ENCODE data around the gene MS4A3. TPM values are rescaled to one million over a fixed set of nuclear protein-coding genes. Genes with fewer than 3 reads are reported as not detected.
"Not testable (repeated sequence)": the region's sequence is repeated elsewhere in the genome, so short reads cannot be mapped to it uniquely, and the experiment has no call there.

MS4A3 gene
- total RNA-seq, 4 donors from 2014 or later: not detected

- H3K36me3 ChIP-seq: no peaks in the 10 kb centered on the region
- no peak for ATAC-seq
- H3K4me1 ChIP-seq: no peaks in the 10 kb centered on the region
- H3K27ac ChIP-seq: no peak within 1 kb of the TSS
- no peak within 1 kb of the TSS for H3K4me3 ChIP-seq
- 77 to 81% methylated on average over 8 of the region's 8 CpGs for WGBS, 2 donors (ENCODE audit: low coverage in 1 of 2)
- TF ChIP-seq POLR2A (IDR thresholded peaks at IDR 0.05): no peak
- TF ChIP-seq CTCF (IDR thresholded peaks at IDR 0.05): no peak
- TF ChIP-seq POLR2AphosphoS5 (IDR thresholded peaks at IDR 0.05): no peak
- TF ChIP-seq EP300 (IDR thresholded peaks at IDR 0.05): no peak
- H3K27me3 ChIP-seq: no peaks in the 10 kb centered on the region
- H3K9me3 ChIP-seq: no peaks in the 10 kb centered on the region
These were observed 16.4 kb upstream of the MS4A3 start, which contains the start of gene OOSP2 for GRCh38 chr11:60040109-60040508. Gene OOSP2, plus strand, starts transcription at chr11:60040409. Its CDS starts 51 bp downstream, at chr11:60040460.

- not testable (repeated sequence) for H3K4me3 ChIP-seq, H3K36me3 ChIP-seq, H3K4me1 ChIP-seq, H3K9me3 ChIP-seq, H3K27ac ChIP-seq, H3K27me3 ChIP-seq, ATAC-seq
These were observed 6.0 kb upstream of the MS4A3 start for GRCh38 chr11:60050422-60050821.

- H3K4me1 ChIP-seq, H3K36me3 ChIP-seq, H3K27me3 ChIP-seq, H3K4me3 ChIP-seq, H3K9me3 ChIP-seq, H3K27ac ChIP-seq, ATAC-seq: not testable (repeated sequence)
- 0 to 63% methylated on average over 1 to 3 of the region's 3 CpGs for WGBS, 2 donors (ENCODE audit: low coverage in 1 of 2)
These were observed 5.6 kb upstream of the MS4A3 start for GRCh38 chr11:60050839-60051238.

- 83 to 90% methylated on average over 3 of the region's 3 CpGs for WGBS, 2 donors (ENCODE audit: low coverage in 1 of 2)
- H3K9me3 ChIP-seq: no peaks in the 10 kb centered on the region
- H3K4me1 ChIP-seq: no peaks in the 10 kb centered on the region
- no peaks in the 10 kb centered on the region for H3K36me3 ChIP-seq
- TF ChIP-seq POLR2AphosphoS5 (IDR thresholded peaks at IDR 0.05): no peak
- TF ChIP-seq POLR2A (IDR thresholded peaks at IDR 0.05): no peak
- TF ChIP-seq EP300 (IDR thresholded peaks at IDR 0.05): no peak
- no peak for TF ChIP-seq CTCF (IDR thresholded peaks at IDR 0.05)
- H3K27me3 ChIP-seq: no peaks in the 10 kb centered on the region
- ATAC-seq: no peak
- no peak overlapping the region for H3K27ac ChIP-seq
- no peak overlapping the region for H3K4me3 ChIP-seq
These were observed 2.6 kb downstream of the MS4A3 start for GRCh38 chr11:60059052-60059451.

- H3K9me3 ChIP-seq: no peaks in the 10 kb centered on the region
- WGBS, 2 donors (ENCODE audit: low coverage in 1 of 2): 95% methylated on average over 4 of the region's 4 CpGs
- H3K4me1 ChIP-seq: no peaks in the 10 kb centered on the region
- ATAC-seq: no peak
- H3K36me3 ChIP-seq: no peaks in the 10 kb centered on the region
- no peaks in the 10 kb centered on the region for H3K27me3 ChIP-seq
- TF ChIP-seq POLR2AphosphoS5 (IDR thresholded peaks at IDR 0.05) (no peak), POLR2A (IDR thresholded peaks at IDR 0.05) (no peak)
- H3K27ac ChIP-seq: no peak overlapping the region
- H3K4me3 ChIP-seq: no peak overlapping the region
These were observed 3.2 kb downstream of the MS4A3 start for GRCh38 chr11:60059521-60060240.

GRCh38 chr11:60064111-60064510, 7.6 kb downstream of the MS4A3 start:
- no peaks in the 10 kb centered on the region for H3K9me3 ChIP-seq
- 47 to 77% methylated on average over 1 of the region's 1 CpG for WGBS, 2 donors (ENCODE audit: low coverage in 1 of 2)

More at GRCh38 chr11:60064111-60064510, 7.6 kb downstream of the MS4A3 start:
- H3K36me3 ChIP-seq: no peaks in the 10 kb centered on the region
- no peaks in the 10 kb centered on the region for H3K4me1 ChIP-seq
- no peak overlapping the region for H3K27ac ChIP-seq
- no peaks in the 10 kb centered on the region for H3K27me3 ChIP-seq
- H3K4me3 ChIP-seq: no peak overlapping the region
- TF ChIP-seq POLR2AphosphoS5 (IDR thresholded peaks at IDR 0.05) (no peak), EP300 (IDR thresholded peaks at IDR 0.05) (no peak), POLR2A (IDR thresholded peaks at IDR 0.05) (no peak), CTCF (IDR thresholded peaks at IDR 0.05) (no peak)
- ATAC-seq: no peak
